ENCODE results near the gene DTD1.

Gene DTD1

GRCh38 chr20:18705910-18706309 is 118.1 kb downstream of the DTD1 start:
- DNase-seq (ENCODE audit: low spot score): no peak

- no peak for DNase-seq (ENCODE audit: low spot score)
Observed at GRCh38 chr20:18712131-18712530, 124.3 kb downstream of the DTD1 start.

GRCh38 chr20:18712882-18713281 is 125.0 kb downstream of the DTD1 start:
- no peak for DNase-seq (ENCODE audit: low spot score)

GRCh38 chr20:18715564-18715963 is 127.7 kb downstream of the DTD1 start:
- no peak for DNase-seq (ENCODE audit: low spot score)

- no peak for DNase-seq (ENCODE audit: low spot score)
Observed at GRCh38 chr20:18717062-18717461, 129.2 kb downstream of the DTD1 start.

GRCh38 chr20:18718129-18718528 is 130.3 kb downstream of the DTD1 start:
- DNase-seq (ENCODE audit: low spot score): no peak

GRCh38 chr20:18719426-18719825 is 131.6 kb downstream of the DTD1 start:
- no peak for DNase-seq (ENCODE audit: low spot score)

- DNase-seq (ENCODE audit: low spot score): peak; percentile 28
Observed at GRCh38 chr20:18721551-18722115, 133.8 kb downstream of the DTD1 start.

GRCh38 chr20:18722371-18722770 is 134.5 kb downstream of the DTD1 start:
- DNase-seq (ENCODE audit: low spot score): no peak

GRCh38 chr20:18724077-18724476 is 136.2 kb downstream of the DTD1 start:
- DNase-seq (ENCODE audit: low spot score): no peak

- no peak for DNase-seq (ENCODE audit: low spot score)
Observed at GRCh38 chr20:18724788-18725464, 137.1 kb downstream of the DTD1 start.

- DNase-seq (ENCODE audit: low spot score): no peak
Observed at GRCh38 chr20:18727032-18727508, 139.2 kb downstream of the DTD1 start.

GRCh38 chr20:18728165-18728869 is 140.5 kb downstream of the DTD1 start:
- DNase-seq (ENCODE audit: low spot score): no peak

- no peak for DNase-seq (ENCODE audit: low spot score)
Observed at GRCh38 chr20:18728870-18729224, 141.0 kb downstream of the DTD1 start.

GRCh38 chr20:18729231-18729825 is 141.5 kb downstream of the DTD1 start:
- DNase-seq (ENCODE audit: low spot score): no peak

GRCh38 chr20:18731940-18732339 is 144.1 kb downstream of the DTD1 start:
- no peak for DNase-seq (ENCODE audit: low spot score)

GRCh38 chr20:18734525-18735189 is 146.8 kb downstream of the DTD1 start:
- no peak for DNase-seq (ENCODE audit: low spot score)

- DNase-seq (ENCODE audit: low spot score): no peak
Observed at GRCh38 chr20:18737140-18737539, 149.3 kb downstream of the DTD1 start.

- DNase-seq (ENCODE audit: low spot score): no peak
Observed at GRCh38 chr20:18738055-18738454, 150.2 kb downstream of the DTD1 start.

GRCh38 chr20:18738888-18739287 is 151.0 kb downstream of the DTD1 start:
- DNase-seq (ENCODE audit: low spot score): no peak

GRCh38 chr20:18739751-18740166 is 151.9 kb downstream of the DTD1 start:
- DNase-seq (ENCODE audit: low spot score): no peak

- no peak for DNase-seq (ENCODE audit: low spot score)
Observed at GRCh38 chr20:18740726-18741125, 152.9 kb downstream of the DTD1 start.

Measured in cerebellar cortex (tissue), 1 donor.